Cardiac septum (tissue), 1 donor: ENCODE results near the gene CACNA1H. TPM values are rescaled to one million over a fixed set of nuclear protein-coding genes. Genes with fewer than 3 reads are reported as not detected.
"Not testable (repeated sequence)": the region's sequence is repeated elsewhere in the genome, so short reads cannot be mapped to it uniquely, and the experiment has no call there.

ENCODE experiments used
- DNase-seq: peaks from one replicate; pipeline ENCODE4 v3.0.0-alpha.2; 2020; ENCODE audit warnings: low spot score
- intact Hi-C: fragments of 100-400 bp; cut with DNase I; formaldehyde crosslinking; loops from one replicate; pipeline ENCODE4 v1.14.0; 2022
- total RNA-seq: library from RNA; stranded (reverse); fragmentation: NEBNext Ultra II Directional; extraction: Animal tissue kit (Norgen Biotek cat#: 25700); gene quantifications from one replicate; pipeline ENCODE4 v1.2.1, GENCODE V29; 2021
- donor health status: DM: no; HTN: no; CAD: no.

Gene CACNA1H
- total RNA-seq, 1 donor from 2014 or later: 4.7 TPM

- intact Hi-C loops: no loop called here
- DNase-seq: no peak
These were observed 63.9 kb downstream of the CACNA1H start for GRCh38 chr16:1216681-1217400.

GRCh38 chr16:1217526-1217925, 64.6 kb downstream of the CACNA1H start:
- no peak for DNase-seq

GRCh38 chr16:1218061-1218929, 65.4 kb downstream of the CACNA1H start:
- intact Hi-C loops: no loop called here
- DNase-seq: no peak

More at GRCh38 chr16:1217526-1217925, 64.6 kb downstream of the CACNA1H start:
- intact Hi-C loops: no loop called here

GRCh38 chr16:1218930-1219611, 66.2 kb downstream of the CACNA1H start:
- intact Hi-C loops: no loop called here
- DNase-seq: no peak

GRCh38 chr16:1220098-1220728, 67.3 kb downstream of the CACNA1H start:
- DNase-seq: no peak
- intact Hi-C loops: no loop called here

GRCh38 chr16:1220841-1221627, 68.1 kb downstream of the CACNA1H start:
- no peak for DNase-seq
- intact Hi-C loops: no loop called here

- intact Hi-C loops: no loop called here
- no peak for DNase-seq
These were observed 69.0 kb downstream of the CACNA1H start for GRCh38 chr16:1221628-1222552.

- no peak for DNase-seq
- intact Hi-C loops: no loop called here
These were observed 69.8 kb downstream of the CACNA1H start for GRCh38 chr16:1222553-1223354.

GRCh38 chr16:1223355-1224214, 70.7 kb downstream of the CACNA1H start:
- intact Hi-C loops: no loop called here
- no peak for DNase-seq

- intact Hi-C loops: no loop called here
- no peak for DNase-seq
These were observed 71.7 kb downstream of the CACNA1H start for GRCh38 chr16:1224558-1224957.

GRCh38 chr16:1225051-1225451, 72.1 kb downstream of the CACNA1H start, which contains the start of gene TPSG1:
TSS of gene TPSG1 (minus strand) at chr16:1225268. CDS start at chr16:1225252, 16 bp downstream.
- DNase-seq: no peak
- intact Hi-C loops: no loop called here

GRCh38 chr16:1225728-1226311, 72.9 kb downstream of the CACNA1H start:
- DNase-seq: not testable (repeated sequence)

GRCh38 chr16:1226692-1227091, 73.8 kb downstream of the CACNA1H start:
- intact Hi-C loops, DNase-seq: not testable (repeated sequence)

More at GRCh38 chr16:1225728-1226311, 72.9 kb downstream of the CACNA1H start:
- intact Hi-C loops: not testable (repeated sequence)

GRCh38 chr16:1228227-1228626, 75.3 kb downstream of the CACNA1H start:
- intact Hi-C loops, DNase-seq: not testable (repeated sequence)

- intact Hi-C loops, DNase-seq: not testable (repeated sequence)
These were observed 76.6 kb downstream of the CACNA1H start for GRCh38 chr16:1229476-1229875.

- intact Hi-C loops, DNase-seq: not testable (repeated sequence)
These were observed 77.2 kb downstream of the CACNA1H start, which contains the start of gene TPSB2 for GRCh38 chr16:1230084-1230470. TSS of gene TPSB2 (minus strand) at chr16:1230184. CDS start at chr16:1229951, 233 bp downstream.
